ENCODE data around the gene PIGU. TPM values are rescaled to one million over a fixed set of nuclear protein-coding genes. Genes with fewer than 3 reads are reported as not detected.

The PIGU gene
- total and polyA plus RNA-seq, 2 donors (not counting 3 experiments of a cell fraction or from before 2014, with no cell fraction given), result 20.3 to 81.8 TPM

GRCh38 chr20:34571753-34572152 is 105.1 kb downstream of the PIGU start:
- H3K79me2 ChIP-seq (ENCODE audit: control insufficient read depth, insufficient read depth, low read length), result no peaks in the 10 kb centered on the region
- H3K36me3 ChIP-seq (ENCODE audit: control insufficient read depth in 2 of 2, extremely low read depth in 1 of 2, insufficient read depth in 2 of 2, low read length in 2 of 2), result no peaks in the 10 kb centered on the region
- H3K4me2 ChIP-seq (ENCODE audit: insufficient read depth, low read length), result no peak overlapping the region
- no peak overlapping the region for H2AFZ ChIP-seq (ENCODE audit: low read depth, low read length)
- FAIRE-seq (no peak), DNase-seq (ENCODE audit: low read depth, low spot score) (no peak)
- no TSS peak for BruUV-seq (replicated peaks)
- ChIA-PET POLR2A (no interaction called here), CTCF (interaction anchor here (0.8 to 3.3 kb wide), 3 partner anchors 9 to 198 kb away, joined by 3 to 13 read pairs (median 5); partner anchors contain the start of gene MAP1LC3A)
- no peak overlapping the region for H3K27ac ChIP-seq (ENCODE audit: insufficient read depth, low read depth, low read length)
- no peaks in the 10 kb centered on the region for H4K20me1 ChIP-seq (replicated peaks; ENCODE audit: control insufficient read depth, extremely low read depth, insufficient read depth, low read length)
- no peaks in the 10 kb centered on the region for H3K27me3 ChIP-seq (ENCODE audit: control insufficient read depth in 2 of 2, insufficient read depth in 2 of 2, low read length in 2 of 2)
- no peak overlapping the region for H3K9ac ChIP-seq (replicated peaks; ENCODE audit: extremely low read depth, insufficient read depth, low read length)
- H3K4me3 ChIP-seq (replicated peaks in 1 of 3; ENCODE audit: insufficient read depth in 1 of 3, low read depth in 1 of 3, low read length in 3 of 3), result no peak overlapping the region
- H3K9me1 ChIP-seq (replicated peaks; ENCODE audit: control insufficient read depth, extremely low read depth, insufficient read depth, low read length), result no peaks in the 10 kb centered on the region
- intact Hi-C loops (cut with micrococcal nuclease), result no loop called here
- dilution Hi-C loops (cut with MboI; ENCODE audit: extremely low pct_ligation_motif_present, low sequenced_read_pairs), result no loop called here
- peaks cover 11% of the 10 kb centered on the region for H3K4me1 ChIP-seq (ENCODE audit: control insufficient read depth, extremely low read depth, insufficient read depth, low read length)
- TF ChIP-seq MAX (IDR thresholded peaks at IDR 0.05; ENCODE audit: insufficient read depth, insufficient read length) (no peak), FOS (IDR thresholded peaks at IDR 0.05; ENCODE audit: borderline replicate concordance, insufficient read depth, low read length) (no peak), CTCF (IDR thresholded peaks at IDR 0.05; ENCODE audit: extremely low read depth in 1 of 2, insufficient read depth in 1 of 2, low read depth in 1 of 2, low read length in 2 of 2) (no peak), JUN (IDR thresholded peaks at IDR 0.05; ENCODE audit: borderline replicate concordance, insufficient read depth, insufficient read length, low read depth) (no peak), EZH2 (IDR thresholded peaks at IDR 0.05; ENCODE audit: borderline replicate concordance, low read depth, low read length, severe bottlenecking) (no peak)
- H3K9me3 ChIP-seq (replicated peaks; ENCODE audit: control insufficient read depth, insufficient read depth, low read length), result no peaks in the 10 kb centered on the region

All from endothelial cell of umbilical vein (primary cell).